WERI-Rb-1 (cell line): ENCODE results near the gene FNBP1.

Source experiments
- DNase-seq: peaks from one replicate; pipeline ENCODE4 v3.0.0-alpha.2; 2020
- H3K27ac ChIP-seq: fragments of 250-450 bp; sonication (Bioruptor Pico); 2 replicates; pipeline ENCODE4 v1.5.1; 2020; ENCODE audit warnings: mild to moderate bottlenecking, moderate library complexity
- H3K27me3 ChIP-seq: fragments of 250-450 bp; sonication (Bioruptor Pico); 2 replicates; pipeline ENCODE4 v1.5.1; 2021; ENCODE audit warnings: mild to moderate bottlenecking, low read depth, moderate library complexity; ENCODE audit not compliant: insufficient read depth, severe bottlenecking
- H3K36me3 ChIP-seq: fragments of 250-450 bp; sonication (Bioruptor Pico); 2 replicates; pipeline ENCODE4 v1.5.1; 2020; ENCODE audit warnings: mild to moderate bottlenecking, moderate library complexity
- H3K4me3 ChIP-seq: 2 replicates; pipeline ENCODE4 v1.5.1; 2011; ENCODE audit warnings: low read depth, mild to moderate bottlenecking, control low read depth, low read length
- H3K9me3 ChIP-seq: fragments of 250-450 bp; sonication (Bioruptor Pico); 2 replicates; pipeline ENCODE4 v1.5.1; 2021; ENCODE audit warnings: mild to moderate bottlenecking, moderate library complexity; ENCODE audit not compliant: severe bottlenecking
- TF ChIP-seq, protein P1 (sequence below): IDR thresholded peaks from 2 replicates; pipeline ENCODE4 v1.5.1; 2011; ENCODE audit warnings: low read depth, mild to moderate bottlenecking, control low read depth, inconsistent platforms, low read length

The FNBP1 gene

GRCh38 chr9:129887334-129888292, 155.4 kb downstream of the FNBP1 start:
- no peak for DNase-seq
- H3K9me3 ChIP-seq = no peaks in the 10 kb centered on the region
- H3K36me3 ChIP-seq = peaks cover 7% of the 10 kb centered on the region
- H3K27me3 ChIP-seq = no peaks in the 10 kb centered on the region
- H3K27ac ChIP-seq = no peak overlapping the region
- H3K4me3 ChIP-seq = no peak overlapping the region
- TF ChIP-seq, protein P1, sequence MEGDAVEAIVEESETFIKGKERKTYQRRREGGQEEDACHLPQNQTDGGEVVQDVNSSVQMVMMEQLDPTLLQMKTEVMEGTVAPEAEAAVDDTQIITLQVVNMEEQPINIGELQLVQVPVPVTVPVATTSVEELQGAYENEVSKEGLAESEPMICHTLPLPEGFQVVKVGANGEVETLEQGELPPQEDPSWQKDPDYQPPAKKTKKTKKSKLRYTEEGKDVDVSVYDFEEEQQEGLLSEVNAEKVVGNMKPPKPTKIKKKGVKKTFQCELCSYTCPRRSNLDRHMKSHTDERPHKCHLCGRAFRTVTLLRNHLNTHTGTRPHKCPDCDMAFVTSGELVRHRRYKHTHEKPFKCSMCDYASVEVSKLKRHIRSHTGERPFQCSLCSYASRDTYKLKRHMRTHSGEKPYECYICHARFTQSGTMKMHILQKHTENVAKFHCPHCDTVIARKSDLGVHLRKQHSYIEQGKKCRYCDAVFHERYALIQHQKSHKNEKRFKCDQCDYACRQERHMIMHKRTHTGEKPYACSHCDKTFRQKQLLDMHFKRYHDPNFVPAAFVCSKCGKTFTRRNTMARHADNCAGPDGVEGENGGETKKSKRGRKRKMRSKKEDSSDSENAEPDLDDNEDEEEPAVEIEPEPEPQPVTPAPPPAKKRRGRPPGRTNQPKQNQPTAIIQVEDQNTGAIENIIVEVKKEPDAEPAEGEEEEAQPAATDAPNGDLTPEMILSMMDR = no peak

GRCh38 chr9:129886226-129887174, 156.5 kb downstream of the FNBP1 start:
- TF ChIP-seq, protein P1 = no peak
- H3K27ac ChIP-seq = no peak overlapping the region
- no peaks in the 10 kb centered on the region for H3K9me3 ChIP-seq
- no peak for DNase-seq
- H3K4me3 ChIP-seq = no peak overlapping the region
- no peaks in the 10 kb centered on the region for H3K27me3 ChIP-seq
- peaks cover 19% of the 10 kb centered on the region for H3K36me3 ChIP-seq

GRCh38 chr9:129885670-129886106, 157.3 kb downstream of the FNBP1 start:
- Histone ChIP-seq H3K27me3 (no peaks in the 10 kb centered on the region), H3K36me3 (peaks cover 27% of the 10 kb centered on the region), H3K9me3 (no peaks in the 10 kb centered on the region), H3K27ac (peak overlapping the region; percentile 77), H3K4me3 (peak overlapping the region; percentile 57)
- TF ChIP-seq, protein P1 = peak; percentile 95
- peak; percentile 96 for DNase-seq

DNA sequence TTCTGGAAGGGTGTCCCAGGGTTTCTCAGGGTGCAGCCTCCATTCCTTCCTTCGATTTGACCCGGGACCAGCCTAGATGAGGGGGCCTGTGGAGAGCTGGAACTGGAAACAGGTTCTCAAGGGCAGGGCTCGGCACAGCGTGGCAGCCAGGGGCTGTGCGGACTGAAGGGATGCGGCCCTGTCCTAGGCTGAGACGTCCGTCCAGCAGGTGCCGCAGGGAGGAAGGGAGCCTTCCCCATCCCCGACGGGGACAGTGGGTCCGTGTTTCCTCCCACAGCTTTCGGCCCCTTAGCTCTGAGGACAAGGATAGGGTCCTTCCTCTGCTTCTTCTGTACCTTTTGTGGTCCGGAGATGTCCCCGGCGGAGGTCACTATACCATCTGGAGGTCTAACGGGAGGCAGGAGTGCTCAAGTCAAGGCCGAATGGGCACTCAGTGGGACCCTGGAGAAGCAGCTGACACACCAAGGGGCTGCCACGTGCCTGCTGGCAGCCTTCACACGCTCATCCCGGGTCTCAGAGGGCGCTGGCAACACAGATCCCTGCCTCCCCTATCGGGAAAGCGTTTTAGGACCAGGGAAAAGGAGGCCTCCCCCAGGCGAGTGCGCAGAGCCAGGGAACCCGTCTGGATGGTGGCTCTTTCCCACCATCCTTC, 157.8 kb downstream of the FNBP1 start:
- Histone ChIP-seq H3K27me3 (no peaks in the 10 kb centered on the region), H3K27ac (peak overlapping the region; percentile 77), H3K4me3 (peak overlapping the region; percentile 57), H3K36me3 (peaks cover 30% of the 10 kb centered on the region), H3K9me3 (no peaks in the 10 kb centered on the region)
- TF ChIP-seq, protein P1 = peak; percentile 83
- DNase-seq = peak; percentile 77

DNA sequence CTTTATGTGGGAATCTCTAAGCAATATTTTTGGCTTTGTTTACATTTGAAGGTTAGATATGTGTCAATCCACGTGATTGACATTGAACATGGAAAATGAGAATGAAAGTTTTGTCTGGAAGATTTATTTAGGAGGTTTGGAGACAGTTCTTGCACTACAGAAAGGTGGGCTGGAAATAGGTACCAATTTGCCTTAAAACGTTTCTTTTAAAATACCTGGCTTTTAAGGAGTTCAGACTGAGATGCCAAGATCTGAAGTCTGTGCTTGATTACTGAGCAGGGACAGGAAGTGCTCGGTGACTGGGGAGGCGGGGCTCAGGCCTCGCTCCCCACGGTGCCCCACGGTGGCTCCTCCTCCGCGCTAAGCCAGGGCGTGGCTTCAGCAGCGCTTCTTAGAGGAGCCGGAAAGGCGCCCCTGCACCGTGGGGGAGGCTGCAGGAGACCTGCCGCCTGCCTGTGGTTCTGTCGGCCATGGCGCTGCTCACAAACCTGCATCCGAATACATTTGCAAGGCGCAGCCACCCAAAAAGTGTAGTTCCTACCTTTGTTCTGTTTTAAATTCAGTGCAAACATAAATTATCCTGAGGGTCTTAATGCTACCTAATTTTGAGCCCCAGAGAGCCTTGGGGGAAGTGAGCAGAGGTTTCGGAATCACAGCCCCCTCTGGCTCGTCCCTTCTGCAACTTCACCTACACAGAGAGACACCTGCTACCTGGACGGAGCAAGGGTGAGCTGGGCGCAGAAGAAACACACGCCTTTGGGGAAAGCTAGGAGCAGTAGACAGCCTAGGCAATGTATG, 158.6 kb downstream of the FNBP1 start:
- H3K27me3 ChIP-seq = no peaks in the 10 kb centered on the region
- peaks cover 25% of the 10 kb centered on the region for H3K36me3 ChIP-seq
- TF ChIP-seq, protein P1 = peak; percentile 3; the same call in 1 of the 2 replicates
- H3K27ac ChIP-seq = peak overlapping the region; percentile 77
- H3K4me3 ChIP-seq = peak overlapping the region; percentile 57
- peak; percentile 98 for DNase-seq
- no peaks in the 10 kb centered on the region for H3K9me3 ChIP-seq
